Measurements from ENCODE around the gene GBF1.

GBF1 gene

DNA sequence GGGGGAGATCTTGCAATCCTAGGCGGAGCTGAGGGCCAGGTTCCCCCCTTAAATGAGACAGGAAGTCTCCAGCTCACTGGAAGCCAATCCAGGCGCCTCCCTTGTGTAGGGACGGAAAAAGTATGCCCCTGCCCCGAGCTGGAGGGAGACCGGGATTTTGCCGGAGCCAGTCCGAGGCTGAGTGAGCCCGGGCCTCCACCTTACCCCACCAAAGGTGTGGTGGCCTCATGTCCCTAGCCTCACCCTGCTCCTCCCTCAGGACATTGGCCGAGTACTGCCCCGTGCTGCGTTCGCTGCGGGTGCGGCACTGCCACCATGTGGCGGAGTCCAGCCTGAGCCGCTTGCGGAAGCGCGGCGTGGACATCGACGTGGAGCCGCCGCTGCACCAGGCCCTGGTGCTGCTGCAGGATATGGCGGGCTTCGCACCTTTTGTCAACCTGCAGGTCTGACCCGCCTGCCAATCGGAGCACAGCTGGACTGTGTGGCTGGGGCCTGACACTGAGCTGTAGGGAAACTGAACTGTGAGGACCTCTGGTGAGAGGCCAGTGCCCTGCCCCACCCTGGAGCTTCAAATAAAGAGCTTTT, 177.3 kb downstream of the GBF1 start:
- DNase-seq (ENCODE audit: low read depth) = no peak

- DNase-seq (ENCODE audit: low read depth) = no peak
Observed at GRCh38 chr10:102423372-102423968, 178.1 kb downstream of the GBF1 start.

- no peak for DNase-seq (ENCODE audit: low read depth)
Observed at GRCh38 chr10:102424145-102424544, 178.8 kb downstream of the GBF1 start.

- no peak for DNase-seq (ENCODE audit: low read depth)
Observed at GRCh38 chr10:102424916-102425315, 179.6 kb downstream of the GBF1 start.

DNA sequence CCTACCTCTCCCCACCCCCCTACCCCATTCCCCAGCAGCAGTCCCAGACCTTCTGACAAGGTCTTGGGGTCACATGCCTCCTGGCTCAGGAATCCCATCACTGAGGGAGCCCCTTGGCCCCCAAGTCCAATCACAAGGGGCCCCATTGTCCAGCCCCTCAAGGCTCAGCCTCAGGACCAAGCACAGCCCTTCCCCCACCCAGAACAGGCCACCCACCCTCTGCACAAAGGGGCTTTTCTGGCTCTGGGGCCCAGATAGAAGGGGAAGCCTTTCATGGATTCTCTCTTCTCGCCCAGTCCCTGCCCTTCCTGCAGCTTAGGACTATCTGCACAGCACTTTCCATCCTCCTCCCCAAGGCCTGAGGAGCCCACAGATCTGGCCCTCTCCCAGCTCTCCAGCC, 180.1 kb downstream of the GBF1 start:
- DNase-seq (ENCODE audit: low read depth) = no peak

DNA sequence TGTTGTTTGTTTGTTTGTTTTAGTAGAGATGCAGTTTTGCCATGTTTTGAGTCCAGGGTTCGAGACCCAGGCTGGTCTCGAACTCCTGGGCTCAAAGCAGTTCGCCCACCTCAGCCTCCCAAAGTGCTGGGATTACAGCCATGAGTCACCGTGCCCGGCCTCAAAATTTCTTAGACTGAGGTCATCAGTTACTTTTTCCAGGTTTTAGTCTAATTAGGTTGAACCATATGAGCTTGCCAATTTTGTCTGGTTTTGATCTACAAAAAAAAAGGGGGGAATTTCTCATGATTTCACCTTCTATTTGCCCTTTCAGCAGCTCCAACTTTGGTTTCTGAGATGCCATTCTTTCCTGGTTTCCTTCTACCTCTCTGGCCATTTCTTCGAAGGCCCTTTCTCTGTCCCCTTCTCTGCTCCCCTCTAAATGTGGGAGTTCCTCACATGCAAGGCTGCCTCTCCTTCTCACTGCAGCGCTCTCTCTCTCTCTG, 181.5 kb downstream of the GBF1 start:
- DNase-seq (ENCODE audit: low read depth) = no peak

GRCh38 chr10:102429468-102429867, 184.1 kb downstream of the GBF1 start:
- no peak for DNase-seq (ENCODE audit: low read depth)

GRCh38 chr10:102431452-102432124, 186.3 kb downstream of the GBF1 start:
- DNase-seq (ENCODE audit: low read depth) = no peak

Measured in T-helper 22 cell (primary cell).